MV-4-11 (cell line): Measurements from ENCODE around the gene IL12A.

Experiments
- DNase-seq: peaks from one replicate; lab custom pipeline; 2025; lab: John Stamatoyannopoulos, UW

Gene IL12A

GRCh38 chr3:160027541-160028195, 39.0 kb downstream of the IL12A start:
- DNase-seq: peak; percentile 85

GRCh38 chr3:160035757-160036156, 47.1 kb downstream of the IL12A start:
- no peak for DNase-seq

- no peak for DNase-seq
Measured at GRCh38 chr3:160038862-160039562, 50.4 kb downstream of the IL12A start.

- DNase-seq: no peak
Measured at GRCh38 chr3:160040181-160040580, 51.5 kb downstream of the IL12A start.

GRCh38 chr3:160041465-160041864, 52.8 kb downstream of the IL12A start:
- peak; percentile 9 for DNase-seq

GRCh38 chr3:160044121-160044520, 55.5 kb downstream of the IL12A start:
- DNase-seq: no peak
